SK-N-SH treated with all-trans-retinoic acid at 6 μM for 48 hours (cell line): ENCODE measurements around the gene PHF13.

Experiments used
- ARNTL ChIP-seq: fragments of 450-650 bp; formaldehyde crosslinking; IDR thresholded peaks from 2 replicates; pipeline ENCODE4 v1.5.0; 2020; ENCODE audit warnings: low read depth, mild to moderate bottlenecking, moderate library complexity, borderline replicate concordance
- BACH2 ChIP-seq: fragments of 250-450 bp; sonication (Bioruptor Pico); IDR thresholded peaks from 2 replicates; pipeline ENCODE4 v1.9.0; 2021; ENCODE audit warnings: mild to moderate bottlenecking, borderline replicate concordance
- CREB5 ChIP-seq: fragments of 250-450 bp; sonication (Bioruptor Pico); IDR thresholded peaks from 2 replicates; pipeline ENCODE4 v1.5.1; 2020; ENCODE audit warnings: low read depth, mild to moderate bottlenecking, moderate library complexity
- CSDC2 ChIP-seq: fragments of 250-450 bp; sonication (Bioruptor Pico); IDR thresholded peaks from 2 replicates; pipeline ENCODE4 v1.5.0; 2020; ENCODE audit warnings: mild to moderate bottlenecking, moderate library complexity
- OSR1 ChIP-seq: fragments of 250-450 bp; sonication (Bioruptor Pico); IDR thresholded peaks from 2 replicates; pipeline ENCODE4 v1.8.0; 2022; ENCODE audit warnings: moderate library complexity, mild to moderate bottlenecking, inconsistent platforms
- TCF4 ChIP-seq: fragments of 250-450 bp; sonication (Bioruptor Pico); IDR thresholded peaks from 2 replicates; pipeline ENCODE4 v1.8.0; 2021; ENCODE audit warnings: mild to moderate bottlenecking, moderate library complexity, borderline replicate concordance
- ZC3H10 ChIP-seq: fragments of 250-450 bp; sonication (Bioruptor Pico); IDR thresholded peaks from 2 replicates; pipeline ENCODE4 v1.5.1; 2021; ENCODE audit warnings: mild to moderate bottlenecking, moderate library complexity
- ZFP30 ChIP-seq: fragments of 450-650 bp; formaldehyde crosslinking; IDR thresholded peaks from 2 replicates; pipeline ENCODE4 v1.5.0; 2022; ENCODE audit warnings: mild to moderate bottlenecking, moderate library complexity
- TF ChIP-seq, protein P1 (sequence below): fragments of 250-450 bp; sonication (Bioruptor Pico); IDR thresholded peaks from 2 replicates; pipeline ENCODE4 v1.8.0; 2020; ENCODE audit warnings: mild to moderate bottlenecking, moderate library complexity, borderline replicate concordance

- TF ChIP-seq ZFP30 (CRISPR knock-in tag) (no peak), TCF4 (CRISPR knock-in tag) (no peak), CSDC2 (no peak), BACH2 (CRISPR knock-in tag) (no peak), CREB5 (CRISPR knock-in tag) (no peak), ARNTL (CRISPR knock-in tag) (no peak), ZC3H10 (no peak), OSR1 (CRISPR knock-in tag) (no peak)
- TF ChIP-seq, protein P1, sequence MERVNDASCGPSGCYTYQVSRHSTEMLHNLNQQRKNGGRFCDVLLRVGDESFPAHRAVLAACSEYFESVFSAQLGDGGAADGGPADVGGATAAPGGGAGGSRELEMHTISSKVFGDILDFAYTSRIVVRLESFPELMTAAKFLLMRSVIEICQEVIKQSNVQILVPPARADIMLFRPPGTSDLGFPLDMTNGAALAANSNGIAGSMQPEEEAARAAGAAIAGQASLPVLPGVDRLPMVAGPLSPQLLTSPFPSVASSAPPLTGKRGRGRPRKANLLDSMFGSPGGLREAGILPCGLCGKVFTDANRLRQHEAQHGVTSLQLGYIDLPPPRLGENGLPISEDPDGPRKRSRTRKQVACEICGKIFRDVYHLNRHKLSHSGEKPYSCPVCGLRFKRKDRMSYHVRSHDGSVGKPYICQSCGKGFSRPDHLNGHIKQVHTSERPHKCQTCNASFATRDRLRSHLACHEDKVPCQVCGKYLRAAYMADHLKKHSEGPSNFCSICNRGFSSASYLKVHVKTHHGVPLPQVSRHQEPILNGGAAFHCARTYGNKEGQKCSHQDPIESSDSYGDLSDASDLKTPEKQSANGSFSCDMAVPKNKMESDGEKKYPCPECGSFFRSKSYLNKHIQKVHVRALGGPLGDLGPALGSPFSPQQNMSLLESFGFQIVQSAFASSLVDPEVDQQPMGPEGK (CRISPR knock-in tag): no peak
Measured at GRCh38 chr1:6588893-6589520, 24.5 kb upstream of the PHF13 start.
